ENCODE measurements around the gene SELENOP. TPM values are rescaled to one million over a fixed set of nuclear protein-coding genes. Genes with fewer than 3 reads are reported as not detected.

SELENOP gene, protein sequence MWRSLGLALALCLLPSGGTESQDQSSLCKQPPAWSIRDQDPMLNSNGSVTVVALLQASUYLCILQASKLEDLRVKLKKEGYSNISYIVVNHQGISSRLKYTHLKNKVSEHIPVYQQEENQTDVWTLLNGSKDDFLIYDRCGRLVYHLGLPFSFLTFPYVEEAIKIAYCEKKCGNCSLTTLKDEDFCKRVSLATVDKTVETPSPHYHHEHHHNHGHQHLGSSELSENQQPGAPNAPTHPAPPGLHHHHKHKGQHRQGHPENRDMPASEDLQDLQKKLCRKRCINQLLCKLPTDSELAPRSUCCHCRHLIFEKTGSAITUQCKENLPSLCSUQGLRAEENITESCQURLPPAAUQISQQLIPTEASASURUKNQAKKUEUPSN
- 1.9 and 5.0 TPM in 2 replicates for polyA plus RNA-seq
- polyA minus RNA-seq, result 0.73 and 2.9 TPM in 2 replicates

DNA sequence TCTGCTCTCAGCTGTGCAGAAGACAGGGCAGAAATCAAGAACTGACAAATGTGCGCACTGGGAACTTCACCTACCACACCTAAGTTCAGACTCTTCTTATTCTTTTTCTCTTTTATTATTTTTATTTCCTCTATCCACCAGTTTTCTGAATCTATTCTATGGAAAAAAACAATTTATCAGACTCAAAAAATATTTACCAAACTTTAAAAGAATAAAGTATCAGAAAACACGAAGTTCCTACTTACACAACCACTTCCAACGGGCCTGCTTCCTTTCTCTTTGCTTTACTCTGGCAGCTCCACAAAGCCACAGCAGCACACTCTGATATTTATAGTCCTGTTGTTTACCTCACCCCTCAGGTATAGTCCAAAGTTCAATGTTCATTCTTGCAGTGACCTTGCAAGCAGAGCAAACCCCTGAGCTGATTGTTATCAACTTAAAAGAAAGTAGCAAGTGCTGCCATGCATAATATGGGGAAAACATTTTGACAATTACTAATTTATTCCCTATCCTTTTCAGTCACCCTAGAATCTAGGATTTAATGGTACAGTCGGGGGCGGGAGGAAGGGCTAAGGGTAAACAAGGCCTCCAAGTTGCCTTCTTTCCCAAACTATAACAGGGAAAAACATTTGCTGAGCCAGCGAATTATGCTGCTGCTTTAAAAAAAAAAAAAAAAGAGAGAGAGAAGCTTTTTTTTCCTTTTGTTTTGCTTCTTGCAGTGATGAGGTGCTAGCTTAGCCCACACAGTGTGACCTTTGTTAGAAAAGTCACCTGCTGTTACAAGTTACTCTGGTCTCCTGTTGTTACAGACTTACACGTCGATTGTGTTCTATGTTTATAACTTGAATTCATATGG, at the start of gene SELENOP:
TSS of gene SELENOP (minus strand) at position 302 of the 856 bp plus-strand sequence. CDS start 3,539 bp downstream, outside the sequence.
- Histone ChIP-seq H2AFZ (ENCODE audit: low read depth, low read length) (no peak within 1 kb of the TSS), H4K20me1 (ENCODE audit: insufficient read depth) (no peaks in the 10 kb centered on the region), H3K9ac (ENCODE audit: low read length) (no peak within 1 kb of the TSS), H3K9me3 (ENCODE audit: low read length) (no peaks in the 10 kb centered on the region), H3K79me2 (replicated peaks; ENCODE audit: insufficient read depth, low read length) (no peaks in the 10 kb centered on the region), H3K36me3 (ENCODE audit: insufficient read depth, low read length) (no peaks in the 10 kb centered on the region), H3K4me2 (ENCODE audit: low read length) (no peak within 1 kb of the TSS), H3K9me2 (ENCODE audit: insufficient read depth, low read length) (no peaks in the 10 kb centered on the region), H3F3A (ENCODE audit: insufficient read depth, low read length, poor library complexity, severe bottlenecking) (no peaks in the 10 kb centered on the region), H3K27me3 (ENCODE audit: insufficient read depth, low read depth, low read length) (no peaks in the 10 kb centered on the region), H3K27ac (ENCODE audit: low read length) (no peak within 1 kb of the TSS), H3K4me3 (ENCODE audit: low read length) (no peak within 1 kb of the TSS)
- TF ChIP-seq MXI1 (conservative IDR thresholded peaks at IDR 0.05; ENCODE audit: poor library complexity, severe bottlenecking) (no peak), EP300 (conservative IDR thresholded peaks at IDR 0.05; ENCODE audit: poor library complexity, severe bottlenecking) (no peak), RAD21 (conservative IDR thresholded peaks at IDR 0.05) (no peak), EZH2 (IDR thresholded peaks at IDR 0.05; ENCODE audit: borderline replicate concordance, insufficient read depth, low read length, poor library complexity, severe bottlenecking) (no peak), SMC3 (conservative IDR thresholded peaks at IDR 0.05; ENCODE audit: poor library complexity) (no peak), POLR2AphosphoS5 (IDR thresholded peaks at IDR 0.05) (no peak), TAF1 (IDR thresholded peaks at IDR 0.05; ENCODE audit: low read depth) (no peak)
- TF ChIP-seq, protein P1, sequence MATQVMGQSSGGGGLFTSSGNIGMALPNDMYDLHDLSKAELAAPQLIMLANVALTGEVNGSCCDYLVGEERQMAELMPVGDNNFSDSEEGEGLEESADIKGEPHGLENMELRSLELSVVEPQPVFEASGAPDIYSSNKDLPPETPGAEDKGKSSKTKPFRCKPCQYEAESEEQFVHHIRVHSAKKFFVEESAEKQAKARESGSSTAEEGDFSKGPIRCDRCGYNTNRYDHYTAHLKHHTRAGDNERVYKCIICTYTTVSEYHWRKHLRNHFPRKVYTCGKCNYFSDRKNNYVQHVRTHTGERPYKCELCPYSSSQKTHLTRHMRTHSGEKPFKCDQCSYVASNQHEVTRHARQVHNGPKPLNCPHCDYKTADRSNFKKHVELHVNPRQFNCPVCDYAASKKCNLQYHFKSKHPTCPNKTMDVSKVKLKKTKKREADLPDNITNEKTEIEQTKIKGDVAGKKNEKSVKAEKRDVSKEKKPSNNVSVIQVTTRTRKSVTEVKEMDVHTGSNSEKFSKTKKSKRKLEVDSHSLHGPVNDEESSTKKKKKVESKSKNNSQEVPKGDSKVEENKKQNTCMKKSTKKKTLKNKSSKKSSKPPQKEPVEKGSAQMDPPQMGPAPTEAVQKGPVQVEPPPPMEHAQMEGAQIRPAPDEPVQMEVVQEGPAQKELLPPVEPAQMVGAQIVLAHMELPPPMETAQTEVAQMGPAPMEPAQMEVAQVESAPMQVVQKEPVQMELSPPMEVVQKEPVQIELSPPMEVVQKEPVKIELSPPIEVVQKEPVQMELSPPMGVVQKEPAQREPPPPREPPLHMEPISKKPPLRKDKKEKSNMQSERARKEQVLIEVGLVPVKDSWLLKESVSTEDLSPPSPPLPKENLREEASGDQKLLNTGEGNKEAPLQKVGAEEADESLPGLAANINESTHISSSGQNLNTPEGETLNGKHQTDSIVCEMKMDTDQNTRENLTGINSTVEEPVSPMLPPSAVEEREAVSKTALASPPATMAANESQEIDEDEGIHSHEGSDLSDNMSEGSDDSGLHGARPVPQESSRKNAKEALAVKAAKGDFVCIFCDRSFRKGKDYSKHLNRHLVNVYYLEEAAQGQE (IDR thresholded peaks at IDR 0.05; ENCODE audit: borderline replicate concordance), result no peak
- TF ChIP-seq, protein P2, sequence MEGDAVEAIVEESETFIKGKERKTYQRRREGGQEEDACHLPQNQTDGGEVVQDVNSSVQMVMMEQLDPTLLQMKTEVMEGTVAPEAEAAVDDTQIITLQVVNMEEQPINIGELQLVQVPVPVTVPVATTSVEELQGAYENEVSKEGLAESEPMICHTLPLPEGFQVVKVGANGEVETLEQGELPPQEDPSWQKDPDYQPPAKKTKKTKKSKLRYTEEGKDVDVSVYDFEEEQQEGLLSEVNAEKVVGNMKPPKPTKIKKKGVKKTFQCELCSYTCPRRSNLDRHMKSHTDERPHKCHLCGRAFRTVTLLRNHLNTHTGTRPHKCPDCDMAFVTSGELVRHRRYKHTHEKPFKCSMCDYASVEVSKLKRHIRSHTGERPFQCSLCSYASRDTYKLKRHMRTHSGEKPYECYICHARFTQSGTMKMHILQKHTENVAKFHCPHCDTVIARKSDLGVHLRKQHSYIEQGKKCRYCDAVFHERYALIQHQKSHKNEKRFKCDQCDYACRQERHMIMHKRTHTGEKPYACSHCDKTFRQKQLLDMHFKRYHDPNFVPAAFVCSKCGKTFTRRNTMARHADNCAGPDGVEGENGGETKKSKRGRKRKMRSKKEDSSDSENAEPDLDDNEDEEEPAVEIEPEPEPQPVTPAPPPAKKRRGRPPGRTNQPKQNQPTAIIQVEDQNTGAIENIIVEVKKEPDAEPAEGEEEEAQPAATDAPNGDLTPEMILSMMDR (IDR thresholded peaks at IDR 0.05; ENCODE audit: poor library complexity, severe bottlenecking), result no peak

DNA sequence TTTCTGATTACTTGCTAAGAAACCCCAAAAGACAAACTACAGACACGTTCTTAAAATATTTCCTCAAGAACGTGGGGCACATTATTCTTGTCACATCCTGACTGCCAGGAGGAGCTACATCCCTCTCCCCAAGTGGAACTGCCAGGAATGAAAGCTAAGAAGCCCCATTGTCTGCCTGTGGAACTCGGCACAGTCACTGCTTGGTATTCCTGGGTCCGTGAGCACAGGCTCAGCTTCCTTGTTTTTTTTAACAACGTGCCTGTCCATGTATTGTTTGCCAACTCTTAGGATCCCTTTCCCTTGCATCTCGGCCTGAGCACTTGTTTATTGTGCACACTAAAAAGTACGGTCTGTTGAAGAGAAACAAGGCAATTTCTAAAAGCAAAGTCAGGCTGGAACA, 47.0 kb upstream of the SELENOP start:
- Histone ChIP-seq H3K36me3 (ENCODE audit: insufficient read depth, low read length) (no peaks in the 10 kb centered on the region), H4K20me1 (ENCODE audit: insufficient read depth) (no peaks in the 10 kb centered on the region), H3K4me2 (ENCODE audit: low read length) (no peak overlapping the region), H3K9me3 (ENCODE audit: low read length) (no peaks in the 10 kb centered on the region), H2AFZ (ENCODE audit: low read depth, low read length) (no peak overlapping the region), H3K9ac (ENCODE audit: low read length) (no peak overlapping the region), H3K27ac (ENCODE audit: low read length) (no peak overlapping the region), H3K9me2 (ENCODE audit: insufficient read depth, low read length) (no peaks in the 10 kb centered on the region), H3K79me2 (replicated peaks; ENCODE audit: insufficient read depth, low read length) (no peaks in the 10 kb centered on the region), H3K27me3 (ENCODE audit: insufficient read depth, low read depth, low read length) (no peaks in the 10 kb centered on the region), H3F3A (ENCODE audit: insufficient read depth, low read length, poor library complexity, severe bottlenecking) (no peaks in the 10 kb centered on the region), H3K4me3 (ENCODE audit: low read length) (no peak overlapping the region)
- TF ChIP-seq MXI1 (conservative IDR thresholded peaks at IDR 0.05; ENCODE audit: poor library complexity, severe bottlenecking), result no peak
- no peak for TF ChIP-seq EP300 (conservative IDR thresholded peaks at IDR 0.05; ENCODE audit: poor library complexity, severe bottlenecking)
- TF ChIP-seq, protein P2 (IDR thresholded peaks at IDR 0.05; ENCODE audit: poor library complexity, severe bottlenecking), result no peak
- no peak for TF ChIP-seq POLR2AphosphoS5 (IDR thresholded peaks at IDR 0.05)
- TF ChIP-seq TAF1 (IDR thresholded peaks at IDR 0.05; ENCODE audit: low read depth), result no peak
- no peak for TF ChIP-seq SMC3 (conservative IDR thresholded peaks at IDR 0.05; ENCODE audit: poor library complexity)
- TF ChIP-seq, protein P1 (IDR thresholded peaks at IDR 0.05; ENCODE audit: borderline replicate concordance), result no peak
- TF ChIP-seq EZH2 (IDR thresholded peaks at IDR 0.05; ENCODE audit: borderline replicate concordance, insufficient read depth, low read length, poor library complexity, severe bottlenecking), result no peak
- TF ChIP-seq RAD21 (conservative IDR thresholded peaks at IDR 0.05), result no peak

Measured in neural cell (in vitro differentiated cells).